NCI-H2227 (cell line): ENCODE data around the gene RARRES2.

Experiments
- DNase-seq: peaks from one replicate; lab custom pipeline; 2025; ENCODE audit not compliant: unreplicated experiment; lab: John Stamatoyannopoulos, UW

The RARRES2 gene

GRCh38 chr7:150363370-150363769, 21.9 kb upstream of the RARRES2 start:
- DNase-seq: no peak

GRCh38 chr7:150361807-150362621, 20.6 kb upstream of the RARRES2 start:
- DNase-seq: no peak

- DNase-seq: peak; percentile 34
Measured at GRCh38 chr7:150361402-150361801, 20.0 kb upstream of the RARRES2 start.

GRCh38 chr7:150360363-150361058, 19.1 kb upstream of the RARRES2 start:
- no peak for DNase-seq

- DNase-seq: no peak
Measured at GRCh38 chr7:150359622-150360362, 18.4 kb upstream of the RARRES2 start.

GRCh38 chr7:150358988-150359621, 17.7 kb upstream of the RARRES2 start:
- no peak for DNase-seq

- no peak for DNase-seq
Measured at GRCh38 chr7:150358433-150358832, 17.0 kb upstream of the RARRES2 start.

- no peak for DNase-seq
Measured at GRCh38 chr7:150357771-150358427, 16.5 kb upstream of the RARRES2 start.

- DNase-seq: peak; percentile 19
Measured at GRCh38 chr7:150357270-150357669, 15.8 kb upstream of the RARRES2 start.

GRCh38 chr7:150356265-150356897, 15.0 kb upstream of the RARRES2 start:
- peak; percentile 38 for DNase-seq

GRCh38 chr7:150355666-150356059, 14.2 kb upstream of the RARRES2 start:
- no peak for DNase-seq

GRCh38 chr7:150351587-150352194, 10.3 kb upstream of the RARRES2 start:
- DNase-seq: no peak

GRCh38 chr7:150346922-150347321, 5.5 kb upstream of the RARRES2 start:
- no peak for DNase-seq

GRCh38 chr7:150345012-150345411, 3.6 kb upstream of the RARRES2 start:
- DNase-seq: no peak

- DNase-seq: no peak
Measured at GRCh38 chr7:150344299-150344698, 2.9 kb upstream of the RARRES2 start.

- no peak for DNase-seq
Measured at GRCh38 chr7:150343225-150343624, 1.8 kb upstream of the RARRES2 start.

GRCh38 chr7:150342121-150342408, 636 bp upstream of the RARRES2 start:
- no peak for DNase-seq

GRCh38 chr7:150340875-150341262, 560 bp downstream of the RARRES2 start:
- no peak for DNase-seq

- no peak for DNase-seq
Measured at GRCh38 chr7:150340024-150340749, 1.2 kb downstream of the RARRES2 start.
